HS-27A (cell line): ENCODE results near the gene PDIA6.
"Not testable (repeated sequence)": the region's sequence is repeated elsewhere in the genome, so short reads cannot be mapped to it uniquely, and the experiment has no call there.

ENCODE experiments used
- DNase-seq: peaks from one replicate; pipeline ENCODE4 v3.0.0-alpha.2; 2012; ENCODE audit warnings: low read depth, missing footprints

The PDIA6 gene

GRCh38 chr2:10832203-10832936, 19.8 kb upstream of the PDIA6 start:
- peak; percentile 51 for DNase-seq

GRCh38 chr2:10831400-10831985, 18.9 kb upstream of the PDIA6 start:
- no peak for DNase-seq

- no peak for DNase-seq
Observed at GRCh38 chr2:10830641-10831399, 18.2 kb upstream of the PDIA6 start.

- DNase-seq, result no peak
Observed at GRCh38 chr2:10830203-10830602, 17.6 kb upstream of the PDIA6 start.

GRCh38 chr2:10829299-10829698, 16.7 kb upstream of the PDIA6 start:
- DNase-seq, result no peak

GRCh38 chr2:10828346-10828745, 15.8 kb upstream of the PDIA6 start:
- no peak for DNase-seq

GRCh38 chr2:10826625-10827024, 14.0 kb upstream of the PDIA6 start:
- no peak for DNase-seq

- no peak for DNase-seq
Observed at GRCh38 chr2:10826026-10826425, 13.4 kb upstream of the PDIA6 start.

- DNase-seq, result no peak
Observed at GRCh38 chr2:10824191-10824590, 11.6 kb upstream of the PDIA6 start.

- no peak for DNase-seq
Observed at GRCh38 chr2:10820978-10821695, 8.6 kb upstream of the PDIA6 start.

GRCh38 chr2:10820562-10820961, 8.0 kb upstream of the PDIA6 start:
- no peak for DNase-seq

GRCh38 chr2:10819714-10820314, 7.2 kb upstream of the PDIA6 start:
- DNase-seq, result no peak

GRCh38 chr2:10818984-10819383, 6.4 kb upstream of the PDIA6 start:
- DNase-seq, result no peak

GRCh38 chr2:10818305-10818704, 5.7 kb upstream of the PDIA6 start:
- not testable (repeated sequence) for DNase-seq

- no peak for DNase-seq
Observed at GRCh38 chr2:10817413-10817812, 4.8 kb upstream of the PDIA6 start.

- DNase-seq, result no peak
Observed at GRCh38 chr2:10814571-10815331, 2.2 kb upstream of the PDIA6 start.

- DNase-seq, result no peak
Observed at GRCh38 chr2:10814142-10814541, 1.6 kb upstream of the PDIA6 start.

GRCh38 chr2:10813163-10814138, 866 bp upstream of the PDIA6 start:
- not testable (repeated sequence) for DNase-seq

GRCh38 chr2:10811517-10811916, 1.1 kb downstream of the PDIA6 start:
- no peak for DNase-seq
